HG03565 (cell line): ENCODE data around the gene DLG5.

ENCODE experiments used
- ATAC-seq: cut with Tn5 transposase; IDR thresholded peaks from one replicate; pipeline ENCODE4 v1.9.1; 2021; ENCODE audit warnings: mild to moderate bottlenecking, moderate library complexity; ENCODE audit not compliant: unreplicated experiment

DLG5 gene

DNA sequence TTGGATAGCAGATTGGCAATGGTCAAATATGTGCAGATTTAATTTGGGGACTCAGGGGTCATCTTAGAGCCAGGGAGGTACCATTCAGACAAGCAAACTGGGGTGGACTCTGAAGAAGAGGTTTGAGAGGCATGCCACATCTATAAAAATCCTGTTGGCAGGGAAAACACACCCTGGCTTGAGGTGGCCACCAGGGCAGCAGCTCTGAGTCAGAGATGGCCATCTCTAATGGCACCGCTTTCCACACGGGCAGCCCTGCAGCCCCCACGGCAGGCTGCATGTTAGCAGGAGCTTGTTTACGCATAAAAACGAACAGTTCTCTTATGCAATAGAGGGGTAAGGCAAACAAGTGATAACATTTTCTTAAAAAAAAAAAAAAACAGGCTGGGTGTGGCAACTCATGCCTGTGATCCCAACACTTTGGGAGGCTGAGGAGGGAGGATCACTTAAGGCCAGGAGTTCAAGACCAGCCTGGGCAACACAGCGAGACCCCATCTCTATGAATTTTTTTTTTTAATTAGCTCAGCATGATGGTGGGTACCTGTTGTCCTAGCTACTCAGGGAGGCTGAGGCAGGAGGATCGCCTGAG is 14.9 kb downstream of the DLG5 start:
- no peak for ATAC-seq

GRCh38 chr10:77910524-77911145 is 15.9 kb downstream of the DLG5 start:
- no peak for ATAC-seq

GRCh38 chr10:77909749-77910375 is 16.7 kb downstream of the DLG5 start:
- no peak for ATAC-seq

DNA sequence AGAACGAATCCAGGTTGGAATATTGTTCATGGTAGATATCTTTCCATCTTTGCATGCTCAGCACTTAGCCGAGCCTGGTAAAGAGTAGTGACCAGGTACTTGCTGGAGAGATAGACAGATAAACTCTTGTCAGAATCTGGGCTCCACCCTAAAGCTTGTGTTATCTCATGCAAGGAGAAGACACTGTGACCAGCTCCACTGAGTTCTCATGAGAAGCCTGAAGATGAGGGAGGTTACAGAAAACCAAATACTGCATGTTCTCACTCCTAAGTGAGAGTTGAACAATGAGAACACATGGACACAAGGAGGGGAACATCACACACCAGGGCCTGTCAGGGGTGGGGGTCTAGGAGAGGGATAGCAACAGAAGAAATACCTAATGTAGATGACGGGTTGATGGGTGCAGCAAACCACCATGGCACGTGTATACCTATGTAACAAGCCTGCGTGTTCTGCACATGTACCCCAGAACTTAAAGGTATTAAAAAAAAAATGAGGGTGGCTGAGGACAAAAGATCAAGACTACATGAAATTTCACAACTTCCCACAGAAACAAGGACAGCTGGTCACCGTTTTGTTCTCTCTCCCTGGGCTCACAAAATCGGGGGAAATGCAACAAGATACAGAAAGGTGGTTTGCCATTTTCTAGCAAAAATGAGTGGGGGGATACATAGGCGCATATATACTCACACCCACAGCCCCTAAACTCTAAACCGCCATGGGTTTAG is 17.4 kb downstream of the DLG5 start:
- no peak for ATAC-seq

DNA sequence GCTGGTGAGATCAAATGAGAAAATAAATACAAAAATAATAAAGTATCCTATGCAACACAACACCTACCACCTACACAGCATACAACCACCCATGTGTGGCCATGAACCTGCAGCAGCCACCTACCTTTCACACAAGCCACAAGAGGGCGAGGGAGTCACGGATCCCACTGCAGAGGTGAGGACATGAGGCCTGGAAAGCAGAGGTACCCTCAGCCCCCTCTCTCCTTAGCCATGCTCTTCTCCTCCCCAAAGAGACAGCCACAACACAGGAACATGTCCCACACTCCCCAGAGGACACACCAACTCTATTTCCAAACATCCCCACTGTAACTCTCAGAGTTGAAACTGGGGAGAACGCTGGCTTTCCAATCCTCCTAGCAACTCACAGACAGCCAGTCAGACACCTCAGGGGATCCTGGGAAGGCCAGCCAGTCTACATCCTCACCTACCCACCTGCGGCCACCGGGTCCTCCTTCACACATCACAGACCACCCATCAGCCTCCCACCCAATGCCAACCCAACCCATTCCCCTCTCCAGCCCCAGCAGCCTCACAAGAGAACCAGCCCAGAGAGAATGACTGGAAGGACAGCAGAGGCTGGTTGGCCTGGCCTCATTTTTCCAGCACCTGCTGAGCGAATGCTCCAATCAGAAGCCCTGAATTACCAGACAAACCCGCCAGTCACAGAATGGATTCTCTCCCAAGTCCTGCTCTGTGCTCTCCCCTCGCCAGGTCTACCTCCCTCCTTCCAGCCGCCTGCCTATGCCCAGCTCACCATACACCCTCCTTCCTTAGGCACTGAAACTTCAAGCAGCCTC is 18.4 kb downstream of the DLG5 start:
- ATAC-seq = no peak

DNA sequence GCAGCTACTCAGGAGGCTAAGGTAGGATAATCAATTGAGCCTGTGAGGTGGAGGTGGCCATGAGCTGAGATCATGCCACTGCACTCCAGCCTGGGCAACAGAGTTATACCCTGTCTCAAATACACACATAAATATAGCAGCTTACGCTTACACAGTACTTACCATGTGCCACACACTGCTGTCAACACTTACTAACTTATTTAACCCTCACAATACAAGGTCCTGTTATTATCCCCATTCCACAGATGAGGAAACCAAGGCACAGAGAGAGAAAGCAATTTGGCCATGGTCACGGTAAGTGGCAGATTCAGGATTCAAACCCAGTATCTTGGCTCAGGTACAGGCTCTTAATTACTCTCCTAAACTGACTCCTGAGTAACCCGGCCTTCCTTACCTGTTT is 19.1 kb downstream of the DLG5 start:
- ATAC-seq = no peak

- ATAC-seq = no peak
Observed at GRCh38 chr10:77906951-77907421, 19.6 kb downstream of the DLG5 start.

DNA sequence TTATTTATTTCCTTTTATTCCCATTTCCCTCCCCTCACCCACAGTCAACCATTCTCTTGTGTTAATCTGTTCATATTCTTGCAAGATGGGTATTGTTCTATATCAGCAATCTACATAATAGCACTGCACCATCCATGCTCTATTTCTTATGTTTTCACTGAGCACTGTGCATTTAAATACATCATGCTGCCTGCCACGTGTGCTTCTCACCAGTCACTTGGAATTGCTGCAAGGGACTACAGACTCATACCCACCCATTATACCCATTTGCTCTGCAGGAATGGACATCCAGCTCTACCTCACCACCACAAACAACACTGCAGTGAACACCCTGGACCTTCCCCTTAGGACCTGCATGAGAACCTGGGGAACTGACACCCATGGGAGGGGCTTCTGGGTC is 20.8 kb downstream of the DLG5 start:
- ATAC-seq = no peak

DNA sequence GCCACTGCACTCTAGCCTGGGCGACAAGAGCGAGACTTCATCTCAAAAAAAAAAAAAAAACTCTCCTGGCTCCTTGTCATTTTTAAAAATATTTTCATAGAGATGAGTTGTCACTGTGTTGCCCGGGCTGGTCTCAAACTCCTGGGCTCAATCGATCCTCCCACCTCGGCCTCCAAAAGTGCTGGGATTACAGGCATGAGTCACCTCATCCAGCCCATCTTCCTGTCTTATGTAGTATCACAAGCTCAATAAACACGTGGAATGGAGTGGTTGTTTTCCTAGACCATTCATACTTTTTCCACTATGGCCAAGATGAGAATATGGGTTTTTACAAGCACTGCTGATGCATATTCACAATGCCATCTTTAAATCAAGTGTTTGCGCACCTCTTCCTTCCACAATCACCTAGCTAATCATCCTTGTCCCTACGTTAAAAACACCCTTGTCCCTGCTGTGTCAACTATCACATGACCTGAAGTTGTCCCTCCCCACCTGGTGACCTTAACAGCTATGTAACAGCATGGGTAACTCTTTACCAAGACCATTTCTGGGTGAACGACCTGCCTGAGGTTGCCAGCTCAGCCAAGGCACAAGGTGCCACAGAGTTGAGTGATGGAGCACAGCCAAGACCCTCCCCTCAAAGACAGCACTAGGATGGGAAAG is 21.3 kb downstream of the DLG5 start:
- no peak for ATAC-seq

- ATAC-seq = no peak
Observed at GRCh38 chr10:77904100-77904840, 22.3 kb downstream of the DLG5 start.

- no peak for ATAC-seq
Observed at GRCh38 chr10:77902159-77902558, 24.4 kb downstream of the DLG5 start.

DNA sequence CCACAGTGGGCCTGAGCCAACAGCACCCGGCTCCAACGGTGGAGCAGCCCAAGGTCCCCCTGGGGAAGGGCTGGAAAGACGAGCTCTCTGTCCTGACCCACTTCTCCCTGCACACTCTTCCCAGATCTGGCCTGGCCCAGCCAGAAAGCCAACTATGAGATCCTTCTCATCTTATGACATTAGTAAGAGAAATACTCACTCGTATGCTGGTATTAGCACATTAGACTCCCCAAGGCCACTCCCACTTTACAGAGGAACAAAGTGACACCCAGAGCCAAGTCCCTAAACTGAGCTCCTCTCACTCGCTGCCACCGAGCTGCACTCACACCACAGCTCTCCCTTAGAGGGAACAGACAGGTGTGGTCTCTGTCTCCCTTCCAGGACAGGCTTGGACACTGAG is 24.8 kb downstream of the DLG5 start:
- no peak for ATAC-seq

DNA sequence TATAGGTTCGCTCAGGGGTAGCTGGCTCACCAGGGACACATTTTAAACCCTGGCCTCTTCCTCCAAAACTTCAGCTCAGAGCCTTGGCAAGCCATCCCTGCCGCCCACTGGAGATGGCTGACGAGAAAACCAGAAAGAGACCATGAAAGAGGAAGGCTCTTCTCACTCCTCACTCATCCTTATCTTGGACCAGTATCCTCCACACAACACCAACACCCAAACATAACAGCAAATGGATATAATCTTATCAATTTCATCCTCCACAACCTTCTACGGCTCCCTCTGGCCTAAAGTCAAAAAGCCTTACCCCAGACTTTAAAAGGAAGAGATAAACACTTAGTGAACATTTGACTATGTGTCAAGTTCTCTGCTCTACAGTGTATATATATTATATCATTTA is 26.9 kb downstream of the DLG5 start:
- no peak for ATAC-seq

DNA sequence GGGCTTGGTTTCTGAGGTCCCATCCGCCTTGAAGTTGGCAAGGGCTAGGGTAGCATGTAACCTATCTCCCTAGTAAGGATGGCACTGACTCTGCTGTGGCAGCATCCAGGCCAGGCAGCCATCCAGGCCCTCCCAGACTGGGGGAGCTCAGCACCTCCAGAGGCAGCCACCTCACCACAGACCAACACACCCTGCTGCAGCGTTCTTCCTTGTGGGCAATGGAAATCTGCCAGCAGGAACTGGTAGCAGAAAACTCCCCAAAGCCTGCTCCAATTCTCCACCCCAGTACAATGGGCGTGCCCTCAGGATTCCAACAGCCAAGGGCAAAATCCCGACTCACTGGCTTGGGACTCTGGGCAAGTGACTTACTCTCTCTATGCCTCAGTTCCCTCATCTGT is 27.5 kb downstream of the DLG5 start:
- no peak for ATAC-seq

DNA sequence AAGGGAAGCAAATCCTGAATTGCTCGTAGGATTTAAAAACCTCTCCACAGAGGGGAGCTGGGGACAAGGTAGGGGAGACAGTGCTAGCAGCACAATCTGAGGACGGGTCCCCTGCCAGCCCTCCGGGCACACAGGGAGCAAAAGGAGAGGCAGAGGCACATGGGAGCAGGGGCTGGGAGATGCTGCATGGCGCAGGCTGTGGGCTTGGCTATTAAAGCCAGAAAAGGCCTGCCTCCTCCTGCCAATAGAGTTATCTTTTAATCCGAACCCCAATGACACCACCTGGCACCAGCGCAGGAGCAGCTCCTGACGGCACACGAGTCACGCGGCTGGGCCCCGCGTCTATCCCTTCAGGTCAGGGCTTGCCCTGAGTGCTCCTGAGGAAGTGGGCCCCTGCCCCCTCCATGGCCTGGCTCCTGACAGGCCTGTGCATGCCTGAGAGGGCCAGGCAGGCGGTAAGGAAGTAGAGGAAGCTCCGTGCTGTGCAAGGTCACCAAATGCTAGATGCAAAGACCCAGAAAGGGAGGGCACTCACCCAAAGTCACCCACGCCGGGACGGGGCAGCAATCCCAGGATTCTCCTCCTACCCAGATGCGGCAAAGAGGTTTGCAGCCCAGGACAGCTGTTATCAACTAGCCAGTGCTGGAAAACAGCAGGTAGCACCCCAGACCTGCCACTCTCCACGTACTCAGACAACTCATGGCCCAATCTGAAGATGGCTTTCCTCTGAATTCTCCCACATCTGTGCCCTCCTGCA is 28.1 kb downstream of the DLG5 start:
- ATAC-seq = no peak

DNA sequence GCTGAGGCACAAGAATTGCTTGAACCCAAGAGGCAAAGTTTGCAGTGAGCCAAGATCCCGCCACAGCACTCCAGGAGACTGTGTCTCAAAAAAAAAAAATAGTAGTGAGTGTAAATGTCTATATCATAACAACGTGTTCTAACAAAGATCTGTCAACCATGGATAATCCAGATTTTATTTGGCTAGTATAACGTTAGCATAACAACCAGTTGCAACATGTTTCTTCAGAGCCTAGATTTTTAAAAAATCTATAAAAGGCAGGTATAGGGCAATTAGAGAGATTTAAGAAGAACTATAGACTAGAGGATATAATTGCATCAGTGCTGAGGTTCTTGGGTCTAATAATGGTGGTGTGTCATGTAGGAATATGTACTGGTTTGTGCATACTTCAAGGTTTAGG is 30.5 kb downstream of the DLG5 start:
- no peak for ATAC-seq

DNA sequence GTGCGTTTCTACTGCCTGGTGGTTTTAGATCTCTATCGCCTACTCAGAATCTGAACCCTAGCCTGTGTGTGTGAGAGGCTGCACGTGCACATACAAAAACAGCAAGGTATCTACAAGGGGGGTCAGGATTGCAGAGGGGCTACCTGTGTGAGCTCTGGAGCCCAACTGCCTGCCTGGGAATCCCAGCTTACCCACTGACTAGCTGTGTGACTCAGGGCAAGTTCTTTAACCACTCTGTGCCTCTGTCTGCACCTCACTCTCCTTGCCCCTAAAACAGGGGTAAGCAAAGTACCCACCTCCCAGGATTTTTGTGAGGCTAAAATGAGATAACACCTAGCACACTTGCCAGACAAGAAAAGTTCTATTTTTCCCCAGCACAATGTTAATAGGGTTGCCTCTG is 32.5 kb downstream of the DLG5 start:
- no peak for ATAC-seq

GRCh38 chr10:77893386-77893785 is 33.2 kb downstream of the DLG5 start:
- no peak for ATAC-seq

- ATAC-seq = no peak
Observed at GRCh38 chr10:77892761-77893160, 33.8 kb downstream of the DLG5 start.
